ENCODE results near the gene DNAH8. TPM values are rescaled to one million over a fixed set of nuclear protein-coding genes. Genes with fewer than 3 reads are reported as not detected.

DNAH8 gene
- total and polyA plus RNA-seq, 10 donors = 0.20 to 15.6 (median 5.2) TPM

DNA sequence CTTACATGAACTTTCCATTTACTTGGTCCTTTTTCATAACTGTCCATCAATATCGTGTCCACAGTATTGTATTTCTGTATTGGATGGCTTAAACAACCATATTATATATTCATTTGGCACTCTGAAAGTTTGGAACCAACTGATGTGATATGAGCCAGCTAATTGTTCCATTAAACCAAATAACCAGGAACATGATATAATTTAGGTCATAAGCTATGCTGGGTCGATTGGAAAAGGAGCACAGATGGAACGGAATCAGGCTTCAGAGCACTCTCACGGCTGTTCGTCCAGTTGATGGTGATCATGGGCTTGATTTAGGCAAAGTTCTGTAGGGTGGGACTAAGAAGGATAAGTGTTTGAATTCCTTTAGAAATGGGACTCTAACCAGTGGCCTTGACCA is 142.7 kb downstream of the DNAH8 start:
- Histone ChIP-seq H3K27ac (no peak overlapping the region), H3K36me3 (no peaks in the 10 kb centered on the region), H3K4me3 (no peak overlapping the region), H3K27me3 (replicated peaks in 1 of 7) (no peaks in the 10 kb centered on the region), H3K4me1 (no peaks in the 10 kb centered on the region), H3K9me3 (no peaks in the 10 kb centered on the region)
- DNase-seq = no peak
- WGBS, 5 donors = 86 to 93% (median 91%) methylated on average over 5 of the region's 5 CpGs
- intact Hi-C loops (cut with DNase I; ENCODE audit: low total_unique reads) = no loop called here
- TF ChIP-seq, protein P1, sequence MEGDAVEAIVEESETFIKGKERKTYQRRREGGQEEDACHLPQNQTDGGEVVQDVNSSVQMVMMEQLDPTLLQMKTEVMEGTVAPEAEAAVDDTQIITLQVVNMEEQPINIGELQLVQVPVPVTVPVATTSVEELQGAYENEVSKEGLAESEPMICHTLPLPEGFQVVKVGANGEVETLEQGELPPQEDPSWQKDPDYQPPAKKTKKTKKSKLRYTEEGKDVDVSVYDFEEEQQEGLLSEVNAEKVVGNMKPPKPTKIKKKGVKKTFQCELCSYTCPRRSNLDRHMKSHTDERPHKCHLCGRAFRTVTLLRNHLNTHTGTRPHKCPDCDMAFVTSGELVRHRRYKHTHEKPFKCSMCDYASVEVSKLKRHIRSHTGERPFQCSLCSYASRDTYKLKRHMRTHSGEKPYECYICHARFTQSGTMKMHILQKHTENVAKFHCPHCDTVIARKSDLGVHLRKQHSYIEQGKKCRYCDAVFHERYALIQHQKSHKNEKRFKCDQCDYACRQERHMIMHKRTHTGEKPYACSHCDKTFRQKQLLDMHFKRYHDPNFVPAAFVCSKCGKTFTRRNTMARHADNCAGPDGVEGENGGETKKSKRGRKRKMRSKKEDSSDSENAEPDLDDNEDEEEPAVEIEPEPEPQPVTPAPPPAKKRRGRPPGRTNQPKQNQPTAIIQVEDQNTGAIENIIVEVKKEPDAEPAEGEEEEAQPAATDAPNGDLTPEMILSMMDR (IDR thresholded peaks at IDR 0.05 in 8 of 11, conservative IDR thresholded peaks at IDR 0.05 in 3 of 11) = no peak

DNA sequence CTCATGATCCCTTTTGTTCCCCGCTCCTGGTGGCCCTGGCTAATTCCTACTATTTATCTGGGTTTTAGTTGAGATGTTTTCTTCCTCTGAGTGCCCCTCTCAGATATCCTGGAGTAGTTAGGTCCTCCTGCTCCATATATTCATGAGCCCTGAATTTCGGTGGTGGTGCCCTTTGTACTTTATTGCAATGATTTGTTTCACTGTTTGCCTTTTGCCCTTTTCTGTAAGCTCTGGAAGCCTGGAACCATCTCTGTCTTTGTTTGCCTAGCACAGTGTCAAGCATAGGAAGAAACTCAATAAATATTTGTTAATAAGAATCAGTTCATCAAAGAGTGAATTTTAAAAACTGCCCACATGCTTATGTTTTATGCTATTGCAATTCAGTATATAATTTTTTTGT is 144.9 kb downstream of the DNAH8 start:
- no peak for DNase-seq
- no peaks in the 10 kb centered on the region for H3K27me3 ChIP-seq (replicated peaks in 1 of 7)
- no peak overlapping the region for H3K4me3 ChIP-seq
- TF ChIP-seq POLR2A (IDR thresholded peaks at IDR 0.05) (no peak), POLR2AphosphoS5 (IDR thresholded peaks at IDR 0.05) (no peak)
- TF ChIP-seq, protein P1 (IDR thresholded peaks at IDR 0.05 in 8 of 11, conservative IDR thresholded peaks at IDR 0.05 in 3 of 11) = no peak
- no peaks in the 10 kb centered on the region for H3K36me3 ChIP-seq
- no peaks in the 10 kb centered on the region for H3K4me1 ChIP-seq
- intact Hi-C loops (cut with DNase I; ENCODE audit: low total_unique reads) = no loop called here
- WGBS, 5 donors = 78 to 98% (median 89%) methylated on average over 2 of the region's 2 CpGs
- no peak overlapping the region for H3K27ac ChIP-seq
- H3K9me3 ChIP-seq = no peaks in the 10 kb centered on the region

DNA sequence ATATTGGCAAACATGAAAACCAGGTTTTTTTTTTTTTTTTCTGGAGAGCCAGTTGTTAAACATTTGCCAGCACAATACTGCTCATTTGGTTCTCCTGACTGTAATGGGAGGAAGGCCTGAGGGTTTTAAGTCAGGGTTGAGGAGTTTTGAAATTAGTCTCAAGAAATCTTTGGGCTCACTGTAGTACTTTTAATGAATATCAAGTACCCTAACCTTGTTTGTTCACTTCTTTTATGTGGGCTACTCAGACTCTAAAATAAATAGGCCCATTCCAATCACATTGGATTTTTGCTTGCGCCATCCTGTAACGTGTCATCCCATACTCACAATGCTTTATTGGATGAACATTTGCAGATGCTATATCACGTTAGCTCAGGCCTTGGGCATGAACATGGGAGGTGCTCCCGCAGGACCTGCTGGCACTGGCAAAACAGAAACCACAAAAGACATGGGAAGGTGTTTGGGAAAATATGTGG is 146.9 kb downstream of the DNAH8 start:
- intact Hi-C loops (cut with DNase I; ENCODE audit: low total_unique reads) = no loop called here
- H3K27ac ChIP-seq = no peak overlapping the region
- DNase-seq = no peak
- no peaks in the 10 kb centered on the region for H3K9me3 ChIP-seq
- no peak overlapping the region for H3K4me3 ChIP-seq
- H3K36me3 ChIP-seq = no peaks in the 10 kb centered on the region
- WGBS, 5 donors = 90 to 93% (median 92%) methylated on average over 4 of the region's 4 CpGs
- no peaks in the 10 kb centered on the region for H3K27me3 ChIP-seq (replicated peaks in 1 of 7)
- TF ChIP-seq POLR2AphosphoS5 (IDR thresholded peaks at IDR 0.05) = no peak
- TF ChIP-seq, protein P1 (IDR thresholded peaks at IDR 0.05 in 8 of 11, conservative IDR thresholded peaks at IDR 0.05 in 3 of 11) = no peak
- H3K4me1 ChIP-seq = no peaks in the 10 kb centered on the region

DNA sequence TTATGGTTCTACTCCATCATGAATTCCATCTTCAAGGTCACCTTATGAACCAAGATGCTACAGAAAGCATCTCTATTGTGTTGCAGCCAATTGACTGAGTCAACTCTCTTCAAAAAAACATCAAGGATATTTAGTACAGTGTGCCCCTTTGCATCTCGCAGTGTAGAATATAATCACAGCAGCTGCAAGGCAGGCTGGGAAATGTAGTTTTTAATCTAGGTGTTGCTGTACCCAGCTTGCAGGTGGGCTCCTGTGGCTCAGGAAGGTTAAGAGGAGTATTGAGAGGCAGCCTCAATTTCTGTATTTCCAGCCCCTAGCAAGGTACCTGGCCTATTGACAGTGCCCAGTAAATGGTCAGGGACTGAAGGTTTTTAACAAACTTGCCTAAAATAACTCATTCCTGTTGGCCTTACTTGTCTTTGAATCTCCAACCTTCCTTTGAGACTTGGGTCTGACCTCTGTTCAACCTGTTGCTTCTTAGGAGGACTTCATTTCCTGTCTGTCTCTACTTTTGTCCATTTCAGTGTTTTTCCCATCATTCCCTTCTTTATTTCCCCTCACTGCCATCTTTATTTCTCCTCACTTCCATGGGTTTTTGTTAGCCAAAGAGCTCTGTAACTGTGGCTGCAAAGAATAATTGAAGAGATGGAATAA is 150.5 kb downstream of the DNAH8 start:
- DNase-seq = no peak

More for the DNA sequence above, 150.5 kb downstream of the DNAH8 start:
- H3K4me3 ChIP-seq = no peak overlapping the region
- no peaks in the 10 kb centered on the region for H3K4me1 ChIP-seq
- H3K27me3 ChIP-seq (replicated peaks in 1 of 7) = peaks cover 0 to 3% (median 0%) of the 10 kb centered on the region in 7 donors
- no peaks in the 10 kb centered on the region for H3K9me3 ChIP-seq
- TF ChIP-seq, protein P1 (IDR thresholded peaks at IDR 0.05 in 8 of 11, conservative IDR thresholded peaks at IDR 0.05 in 3 of 11) = no peak
- TF ChIP-seq POLR2A (IDR thresholded peaks at IDR 0.05) (no peak), POLR2AphosphoS5 (IDR thresholded peaks at IDR 0.05) (no peak)
- no peaks in the 10 kb centered on the region for H3K36me3 ChIP-seq
- 53 to 67% (median 64%) methylated on average over 1 of the region's 1 CpG for WGBS, 5 donors
- no peak overlapping the region for H3K27ac ChIP-seq
- intact Hi-C loops (cut with DNase I; ENCODE audit: low total_unique reads) = no loop called here

Data from spleen (tissue), 11 donors.